Mucosa of descending colon (tissue), 3 donors: ENCODE measurements around the gene ECSCR. TPM values are rescaled to one million over a fixed set of nuclear protein-coding genes. Genes with fewer than 3 reads are reported as not detected.
A peak's percentile ranks its signal among the peaks of the same experiment; 100 is the strongest.

Experiments used
- ATAC-seq: fragments of 200-7000 bp; cut with Tn5 transposase; one replicate; pipeline ENCODE4 v1.9.1; 2020; ENCODE audit warnings: mild to moderate bottlenecking, moderate library complexity
- DNase-seq, 3 donors: peaks; one replicate each; pipeline ENCODE4 v3.0.0-alpha.2; 2020
- H3K36me3 ChIP-seq: fragments of 200-600 bp; one replicate; pipeline ENCODE4 v1.8.0; 2021; ENCODE audit warnings: low read depth, mild to moderate bottlenecking
- H3K4me1 ChIP-seq: fragments of 200-600 bp; one replicate; pipeline ENCODE4 v1.8.0; 2021; ENCODE audit warnings: low read depth, mild to moderate bottlenecking
- H3K4me3 ChIP-seq: fragments of 200-600 bp; one replicate; pipeline ENCODE4 v1.8.0; 2021; ENCODE audit warnings: mild to moderate bottlenecking
- H3K9me3 ChIP-seq: fragments of 200-600 bp; one replicate; pipeline ENCODE4 v1.8.0; 2021; ENCODE audit warnings: mild to moderate bottlenecking
- CTCF ChIP-seq: fragments of 200-600 bp; IDR thresholded peaks from one replicate; pipeline ENCODE4 v1.8.0; 2022; ENCODE audit warnings: antibody characterized with exemption, mild to moderate bottlenecking
- intact Hi-C, 2 donors: fragments of 100-400 bp; cut with DNase I in 1 of 2; cut with micrococcal nuclease in 1 of 2; formaldehyde crosslinking; loops; one replicate each; pipeline versions ENCODE4 v1.11.0 to v1.11.1; 2022; cut with DNase I, micrococcal nuclease
- total RNA-seq, 3 donors: library from RNA; stranded (reverse); fragmentation: NEBNext Ultra II Directional in 2 of 3; extraction: Animal tissue kit (Norgen Biotek cat#: 25700) in 2 of 3; gene quantifications; one replicate each; pipeline versions ENCODE4 v1.2.1 to v1.2.4, GENCODE V29; 2021 to 2023
- donor health status: DM: no; HTN: no; CAD: no; lungs with moderate emphysema.
- donor health status: DM: no; HTN: no; CAD: no.
- donor health status: DM: no; HTN: yes; CAD: no.

Gene ECSCR
- total RNA-seq, 3 donors from 2014 or later, result 3.4 to 8.5 (median 7.9) TPM

GRCh38 chr5:139422307-139422893, 40.1 kb downstream of the ECSCR start:
- Histone ChIP-seq H3K36me3 (no peaks in the 10 kb centered on the region), H3K4me1 (peaks cover 20% of the 10 kb centered on the region), H3K4me3 (no peak overlapping the region), H3K9me3 (no peaks in the 10 kb centered on the region)
- intact Hi-C loops, result loop anchor here (2.0 to 5.0 kb wide), 2 partner anchors 90 to 95 kb away; no protein-coding TSS in a partner anchor
- ATAC-seq (peak; percentile 71), DNase-seq (peak in 1 of 3 donors; percentile 81)
- peak; percentile 49 for TF ChIP-seq CTCF

DNA sequence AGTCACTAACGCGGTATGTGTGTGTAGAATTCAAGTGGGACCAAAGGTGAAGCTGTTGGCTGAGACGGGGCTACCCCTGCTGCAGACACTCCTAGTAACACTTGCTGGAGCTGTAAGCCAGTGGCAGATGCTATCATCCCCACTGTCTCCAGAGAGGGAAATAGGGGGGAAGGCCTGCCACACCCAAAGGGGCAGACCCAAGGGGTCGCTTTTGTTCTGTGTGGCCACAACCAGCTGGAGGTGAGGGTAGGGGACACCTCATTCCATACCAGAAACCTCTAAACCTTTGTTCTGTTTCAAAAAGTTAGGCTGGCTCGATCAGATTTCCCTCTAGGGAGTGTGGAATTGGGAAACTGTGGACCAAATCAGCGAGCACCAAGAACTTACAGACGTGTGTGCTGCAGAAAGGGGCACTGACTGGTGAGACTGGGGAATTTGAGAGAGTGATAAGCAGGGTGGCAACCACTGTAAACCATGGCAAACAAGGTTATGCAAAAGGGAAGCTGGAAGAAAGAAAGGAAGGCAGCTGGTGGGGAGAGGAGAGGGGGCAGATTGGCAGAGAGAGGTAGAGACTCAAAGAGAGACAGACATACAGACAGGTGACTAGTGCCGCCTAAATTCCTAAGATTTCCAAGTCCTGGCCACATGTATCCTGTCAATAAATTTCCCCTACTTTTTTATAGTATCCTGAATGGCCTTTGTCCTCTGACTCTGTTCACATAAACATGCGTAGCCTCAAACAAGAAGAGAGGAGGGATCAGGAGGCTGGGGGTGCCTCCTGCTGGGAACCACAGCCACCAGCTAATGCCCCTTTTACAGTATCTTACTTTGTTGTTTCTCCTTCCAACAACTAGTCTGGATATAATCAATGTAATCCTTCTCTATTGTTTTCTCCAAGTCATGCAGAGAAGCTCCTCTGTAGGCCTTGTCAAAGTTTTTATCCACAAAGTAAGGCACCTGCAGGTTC, 43.0 kb downstream of the ECSCR start:
- peak in 1 of 3 donors; percentile 48 for DNase-seq
- H3K36me3 ChIP-seq, result no peaks in the 10 kb centered on the region

GRCh38 chr5:139418793-139419192, 43.8 kb downstream of the ECSCR start:
- Histone ChIP-seq H3K9me3 (no peaks in the 10 kb centered on the region), H3K4me1 (peaks cover 32% of the 10 kb centered on the region), H3K36me3 (no peaks in the 10 kb centered on the region), H3K4me3 (no peak overlapping the region)
- intact Hi-C loops, result no loop called here
- peak; percentile 35 for ATAC-seq
- no peak for DNase-seq
- TF ChIP-seq CTCF, result no peak

More for the DNA sequence above, 43.0 kb downstream of the ECSCR start:
- Histone ChIP-seq H3K4me1 (peaks cover 32% of the 10 kb centered on the region), H3K4me3 (no peak overlapping the region), H3K9me3 (no peaks in the 10 kb centered on the region)
- ATAC-seq, result peak; percentile 77
- intact Hi-C loops, result loop anchor here in 1 of 2 donors (5.0 kb wide), 1 partner anchor 98 kb away; no protein-coding TSS in a partner anchor
- TF ChIP-seq CTCF, result no peak

- no peak for ATAC-seq
- intact Hi-C loops, result no loop called here
- DNase-seq, result no peak
- Histone ChIP-seq H3K9me3 (no peaks in the 10 kb centered on the region), H3K4me3 (no peak overlapping the region), H3K4me1 (peaks cover 32% of the 10 kb centered on the region), H3K36me3 (no peaks in the 10 kb centered on the region)
- TF ChIP-seq CTCF, result no peak
Observed at GRCh38 chr5:139417214-139417613, 45.3 kb downstream of the ECSCR start.

GRCh38 chr5:139416651-139417050, 45.9 kb downstream of the ECSCR start:
- DNase-seq (peak; percentile 63 to 75 (median 64)), ATAC-seq (peak; percentile 80)
- Histone ChIP-seq H3K4me3 (no peak overlapping the region), H3K36me3 (no peaks in the 10 kb centered on the region), H3K9me3 (no peaks in the 10 kb centered on the region), H3K4me1 (peaks cover 32% of the 10 kb centered on the region)
- intact Hi-C loops, result no loop called here
- no peak for TF ChIP-seq CTCF
